GM13976 (cell line): Measurements from ENCODE around the gene PLCXD3.

Source experiments
- DNase-seq: peaks from one replicate; pipeline ENCODE4 v3.0.0; 2012; ENCODE audit warnings: low spot score
- in situ Hi-C: fragments of 300-500 bp; cut with MboI; formaldehyde crosslinking; loops from one replicate; pipeline ENCODE4 v1.12.0; 2022; ENCODE audit warnings: low sequenced_read_pairs, mixed read lengths, inconsistent platforms; ENCODE audit not compliant: unreplicated experiment
- TF ChIP-seq, protein P1 (sequence below): IDR thresholded peaks from 2 replicates; pipeline ENCODE4 v1.5.1; 2012; ENCODE audit warnings: borderline replicate concordance, mild to moderate bottlenecking; ENCODE audit not compliant: insufficient read depth; ENCODE audit errors: extremely low read depth, missing control alignments, control extremely low read depth

The PLCXD3 gene

DNA sequence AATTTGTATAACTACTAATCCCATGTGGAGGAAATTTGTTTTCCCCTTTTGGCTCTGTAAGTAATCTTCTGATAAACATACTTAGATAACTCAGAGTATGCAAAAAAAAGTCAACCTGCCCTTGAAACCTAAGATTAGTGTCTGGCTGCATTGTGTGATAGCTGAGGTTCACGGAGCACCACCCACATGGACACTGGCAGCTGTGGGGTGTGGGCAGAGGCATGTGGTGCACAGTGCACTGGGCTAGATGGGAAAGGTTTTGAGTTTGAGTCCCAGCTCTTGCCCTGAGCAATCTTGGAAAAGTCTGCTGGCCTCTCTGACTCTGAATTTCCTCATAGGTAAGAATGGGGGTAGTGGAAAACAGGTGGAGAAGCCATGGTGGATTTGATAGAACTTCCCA is 75.1 kb downstream of the PLCXD3 start:
- TF ChIP-seq, protein P1, sequence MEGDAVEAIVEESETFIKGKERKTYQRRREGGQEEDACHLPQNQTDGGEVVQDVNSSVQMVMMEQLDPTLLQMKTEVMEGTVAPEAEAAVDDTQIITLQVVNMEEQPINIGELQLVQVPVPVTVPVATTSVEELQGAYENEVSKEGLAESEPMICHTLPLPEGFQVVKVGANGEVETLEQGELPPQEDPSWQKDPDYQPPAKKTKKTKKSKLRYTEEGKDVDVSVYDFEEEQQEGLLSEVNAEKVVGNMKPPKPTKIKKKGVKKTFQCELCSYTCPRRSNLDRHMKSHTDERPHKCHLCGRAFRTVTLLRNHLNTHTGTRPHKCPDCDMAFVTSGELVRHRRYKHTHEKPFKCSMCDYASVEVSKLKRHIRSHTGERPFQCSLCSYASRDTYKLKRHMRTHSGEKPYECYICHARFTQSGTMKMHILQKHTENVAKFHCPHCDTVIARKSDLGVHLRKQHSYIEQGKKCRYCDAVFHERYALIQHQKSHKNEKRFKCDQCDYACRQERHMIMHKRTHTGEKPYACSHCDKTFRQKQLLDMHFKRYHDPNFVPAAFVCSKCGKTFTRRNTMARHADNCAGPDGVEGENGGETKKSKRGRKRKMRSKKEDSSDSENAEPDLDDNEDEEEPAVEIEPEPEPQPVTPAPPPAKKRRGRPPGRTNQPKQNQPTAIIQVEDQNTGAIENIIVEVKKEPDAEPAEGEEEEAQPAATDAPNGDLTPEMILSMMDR, result no peak
- in situ Hi-C loops, result no loop called here
- DNase-seq, result no peak

DNA sequence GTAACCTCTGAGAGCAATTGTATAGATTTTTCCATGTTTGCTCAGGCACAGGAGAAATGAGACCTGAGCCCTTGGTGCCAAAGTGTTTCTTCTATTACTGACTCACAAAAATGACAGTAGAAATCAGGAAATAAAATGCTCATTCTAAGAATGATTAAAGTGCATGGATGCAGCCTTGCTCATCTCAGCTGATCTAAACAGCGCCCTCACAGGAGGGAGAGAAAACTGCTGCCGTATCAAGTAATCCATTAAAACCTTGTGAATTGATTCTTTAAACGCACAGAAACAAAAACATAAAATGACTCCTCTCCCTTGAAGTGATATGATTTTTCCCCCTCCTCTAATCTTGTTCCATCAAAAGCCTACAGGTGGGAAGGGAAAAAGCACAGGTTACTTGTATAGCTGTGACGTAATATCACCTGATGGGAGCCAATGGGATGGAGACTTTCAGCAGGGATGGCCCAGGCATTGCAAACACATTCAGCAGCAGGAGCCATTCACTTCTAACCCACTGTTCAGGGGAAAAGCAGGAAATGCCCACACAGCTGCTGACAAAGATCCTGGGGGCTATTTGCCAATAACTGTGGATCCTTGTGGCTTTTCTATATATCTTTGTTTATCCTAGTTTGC is 76.7 kb downstream of the PLCXD3 start:
- TF ChIP-seq, protein P1, result peak; percentile 27
- in situ Hi-C loops, result no loop called here
- no peak for DNase-seq

DNA sequence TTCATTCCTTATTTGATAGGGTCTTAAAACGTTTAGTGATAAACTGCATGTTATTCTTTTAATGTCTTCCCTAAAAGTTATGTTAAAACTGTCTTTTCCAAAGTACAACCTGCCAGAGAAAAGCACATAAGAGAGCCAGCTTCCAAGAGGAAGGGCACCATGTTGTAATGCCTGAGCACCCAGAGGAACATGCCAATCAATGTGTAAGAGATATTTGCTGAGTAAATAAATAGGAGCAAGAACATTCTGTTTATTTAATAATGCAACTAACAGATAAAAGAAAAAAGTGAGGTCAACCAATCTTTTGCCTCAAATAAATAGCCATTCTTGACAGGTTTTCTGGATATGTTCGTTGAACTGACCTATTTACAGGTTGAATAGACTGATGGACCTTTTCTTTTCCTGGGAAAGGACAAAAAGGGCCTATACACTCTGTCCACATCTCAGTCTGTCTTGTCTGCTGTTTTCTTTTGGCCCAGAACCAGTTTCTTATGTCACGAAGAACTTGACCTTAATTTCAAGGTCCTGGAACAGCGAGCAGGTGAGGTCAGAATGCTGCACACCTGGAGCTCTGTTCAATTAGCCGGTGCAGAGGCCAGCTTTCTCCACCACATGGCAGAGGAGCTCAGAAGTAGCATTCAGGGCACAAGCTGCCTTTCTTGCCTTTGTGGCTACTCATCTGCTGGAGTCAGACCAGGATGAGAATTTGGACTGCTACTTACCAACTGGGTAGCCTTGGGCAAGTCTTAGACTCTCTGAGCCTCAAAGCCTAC is 77.7 kb downstream of the PLCXD3 start:
- TF ChIP-seq, protein P1, result no peak
- no peak for DNase-seq
- in situ Hi-C loops, result no loop called here

DNA sequence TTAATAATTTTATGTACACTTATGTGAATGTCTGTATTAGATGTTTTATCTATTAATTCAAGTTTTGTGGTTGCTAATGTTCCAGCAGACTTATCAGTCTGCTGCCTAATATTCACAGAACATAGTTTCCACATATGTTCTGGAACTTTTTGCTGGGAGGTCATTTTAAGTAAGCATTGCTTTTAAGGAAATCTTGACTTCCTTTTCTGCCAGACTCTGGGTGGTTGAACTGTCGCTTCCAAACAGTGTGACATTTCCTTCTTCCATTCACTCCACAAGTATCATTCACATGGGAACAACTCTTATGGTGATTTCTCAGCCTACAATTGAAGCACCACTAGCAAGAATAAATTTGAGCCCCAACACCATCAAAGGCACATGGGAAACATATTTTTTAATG is 82.9 kb downstream of the PLCXD3 start:
- TF ChIP-seq, protein P1, result no peak
- DNase-seq, result no peak
- in situ Hi-C loops, result no loop called here

DNA sequence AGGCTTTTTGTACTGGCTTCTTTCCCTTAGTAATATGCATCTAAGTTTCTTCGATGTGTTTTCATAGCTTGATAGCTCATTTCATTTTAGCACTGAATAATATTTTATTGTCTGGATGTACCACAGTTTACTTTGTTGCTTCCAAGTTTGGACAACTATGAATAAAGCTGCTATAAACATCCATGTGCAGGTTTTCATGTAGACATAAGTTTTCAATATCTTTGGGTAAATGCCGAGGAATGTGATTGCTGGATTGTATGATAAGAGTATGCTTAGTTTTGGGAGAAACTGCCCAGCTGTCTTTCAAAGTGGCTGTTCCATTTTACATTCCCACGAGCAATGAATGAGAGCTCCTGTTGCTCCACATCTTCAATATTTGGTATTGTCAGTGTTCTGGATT is 84.7 kb downstream of the PLCXD3 start:
- in situ Hi-C loops, result no loop called here
- TF ChIP-seq, protein P1, result no peak
- no peak for DNase-seq

DNA sequence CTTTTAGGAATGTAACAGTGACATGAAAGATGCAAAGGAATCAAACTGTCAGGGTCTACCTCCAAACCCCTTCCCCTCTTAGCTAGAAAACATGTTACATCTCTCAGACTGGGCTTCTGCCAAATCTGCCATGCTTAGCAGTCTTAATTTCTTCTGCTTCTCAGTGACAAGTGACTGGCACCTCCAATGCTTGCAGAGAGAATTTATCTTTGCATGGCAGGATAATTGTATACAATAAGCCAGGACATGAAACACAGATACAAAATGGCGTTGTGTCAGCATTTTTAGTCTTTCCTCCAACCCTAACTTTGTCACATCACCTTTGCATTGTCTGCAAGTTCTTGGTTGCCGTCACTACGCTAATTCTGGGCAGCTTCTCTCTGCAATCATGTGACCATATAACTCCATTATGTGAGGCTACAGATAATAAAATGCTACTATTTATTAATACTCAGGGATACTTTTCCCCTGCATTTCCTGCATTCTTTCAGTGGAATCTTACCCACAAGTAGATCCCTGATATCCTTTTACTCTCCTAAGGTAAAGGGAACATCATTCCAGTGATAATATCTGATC is 89.8 kb downstream of the PLCXD3 start:
- in situ Hi-C loops, result no loop called here
- TF ChIP-seq, protein P1, result no peak
- no peak for DNase-seq
